Gastroesophageal sphincter (tissue), 4 donors: ENCODE results near the gene PRKG2. TPM values are rescaled to one million over a fixed set of nuclear protein-coding genes. Genes with fewer than 3 reads are reported as not detected.

Source experiments
- ATAC-seq: fragments of 150-250 bp; one replicate; pipeline ENCODE4 v1.9.1; 2016; ENCODE audit warnings: mild to moderate bottlenecking, moderate library complexity
- H3K27ac ChIP-seq, 4 donors: fragments of 200-600 bp; sonication (generic) in 3 of 4; 1 replicate in 3 of 4; 2 replicates in 1 of 4; pipeline ENCODE4 v1.5.1; 2016 to 2019
- H3K27me3 ChIP-seq: fragments of 200-600 bp; sonication (generic); one replicate; pipeline ENCODE4 v1.5.1; 2019
- H3K36me3 ChIP-seq, 2 donors: fragments of 200-600 bp; sonication (generic); one replicate each; pipeline ENCODE4 v1.5.1; 2019; ENCODE audit warnings: control low read depth in 1 of 2
- H3K4me1 ChIP-seq, 3 donors: fragments of 200-600 bp; sonication (generic); 1 replicate in 2 of 3; 2 replicates in 1 of 3; pipeline ENCODE4 v1.5.1; 2016 to 2019; ENCODE audit warnings: control low read depth in 2 of 3
- H3K4me3 ChIP-seq, 2 donors: fragments of 200-600 bp; sonication (generic); one replicate each; pipeline ENCODE4 v1.5.1; 2019; ENCODE audit warnings: mild to moderate bottlenecking in 1 of 2, moderate library complexity in 1 of 2
- H3K9me3 ChIP-seq, 3 donors: fragments of 200-600 bp; sonication (generic); one replicate each; pipeline ENCODE4 v1.5.1; 2017 to 2019; ENCODE audit warnings: control low read depth in 2 of 3
- EP300 ChIP-seq: sonication (generic); formaldehyde crosslinking; IDR thresholded peaks from one replicate; pipeline ENCODE4 v1.6.1; 2017; ENCODE audit warnings: antibody characterized with exemption, mild to moderate bottlenecking
- POLR2A ChIP-seq, 2 donors: fragments of 450-650 bp; IDR thresholded peaks; one replicate each; pipeline ENCODE4 v1.6.1; 2017; ENCODE audit warnings: antibody characterized with exemption in 2 of 2, mild to moderate bottlenecking in 2 of 2, moderate library complexity in 1 of 2
- POLR2AphosphoS5 ChIP-seq: sonication (generic); formaldehyde crosslinking; IDR thresholded peaks from one replicate; pipeline ENCODE4 v1.6.1; 2017; ENCODE audit warnings: antibody characterized with exemption
- WGBS, 2 donors: methylation state at CpG; one replicate each; pipeline ENCODE4 v1.1.5; 2018; ENCODE audit warnings: low coverage in 1 of 2; 5-methylcytosine and 5-hydroxymethylcytosine counted together
- total RNA-seq, 4 donors: library from RNA; depleted of rRNA; stranded (reverse); fragments of >200 nt; gene quantifications; one replicate each; pipeline ENCODE4 v1.1.0, GENCODE V29; 2016
- TF ChIP-seq, protein P1 (sequence below), 4 experiments: fragments of 200-600 bp in 2 of 4; fragments of 450-650 bp in 2 of 4; sonication (generic) in 1 of 4; IDR thresholded peaks; one replicate each; pipeline ENCODE4 v1.5.1; 2017 to 2019; ENCODE audit warnings: antibody characterized with exemption in 4 of 4, mild to moderate bottlenecking in 2 of 4, moderate library complexity in 2 of 4

The PRKG2 gene
- total RNA-seq, 4 donors from 2014 or later = 3.9 to 24.9 (median 13.6) TPM

DNA sequence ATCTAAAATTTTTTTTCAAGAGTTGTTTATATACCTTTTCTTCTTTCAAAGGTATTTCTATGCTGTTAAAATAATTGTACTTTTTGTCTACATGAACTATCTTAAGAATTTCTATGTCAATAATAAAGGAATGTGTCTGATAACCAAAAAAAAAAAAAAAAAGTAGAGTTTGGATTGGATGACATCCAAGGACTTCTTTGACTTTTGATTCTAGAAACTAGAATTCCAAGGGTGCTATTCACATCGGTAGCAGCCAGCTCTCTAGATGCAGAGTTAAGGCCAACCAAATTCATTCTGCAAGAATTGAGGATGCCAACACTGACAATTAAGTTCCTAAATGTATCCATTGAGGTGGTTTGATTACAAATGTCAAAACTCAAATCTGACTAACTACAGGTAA lies 42.0 kb upstream of the PRKG2 start:
- Histone ChIP-seq H3K36me3 (no peaks in the 10 kb centered on the region), H3K9me3 (no peaks in the 10 kb centered on the region), H3K4me3 (no peak overlapping the region), H3K27me3 (no peaks in the 10 kb centered on the region), H3K4me1 (no peaks in the 10 kb centered on the region), H3K27ac (no peak overlapping the region)
- 36 to 67% methylated on average over 1 of the region's 1 CpG for WGBS, 2 donors
- no peak for ATAC-seq
- TF ChIP-seq EP300 = no peak
- TF ChIP-seq POLR2AphosphoS5 = no peak
- TF ChIP-seq, protein P1, sequence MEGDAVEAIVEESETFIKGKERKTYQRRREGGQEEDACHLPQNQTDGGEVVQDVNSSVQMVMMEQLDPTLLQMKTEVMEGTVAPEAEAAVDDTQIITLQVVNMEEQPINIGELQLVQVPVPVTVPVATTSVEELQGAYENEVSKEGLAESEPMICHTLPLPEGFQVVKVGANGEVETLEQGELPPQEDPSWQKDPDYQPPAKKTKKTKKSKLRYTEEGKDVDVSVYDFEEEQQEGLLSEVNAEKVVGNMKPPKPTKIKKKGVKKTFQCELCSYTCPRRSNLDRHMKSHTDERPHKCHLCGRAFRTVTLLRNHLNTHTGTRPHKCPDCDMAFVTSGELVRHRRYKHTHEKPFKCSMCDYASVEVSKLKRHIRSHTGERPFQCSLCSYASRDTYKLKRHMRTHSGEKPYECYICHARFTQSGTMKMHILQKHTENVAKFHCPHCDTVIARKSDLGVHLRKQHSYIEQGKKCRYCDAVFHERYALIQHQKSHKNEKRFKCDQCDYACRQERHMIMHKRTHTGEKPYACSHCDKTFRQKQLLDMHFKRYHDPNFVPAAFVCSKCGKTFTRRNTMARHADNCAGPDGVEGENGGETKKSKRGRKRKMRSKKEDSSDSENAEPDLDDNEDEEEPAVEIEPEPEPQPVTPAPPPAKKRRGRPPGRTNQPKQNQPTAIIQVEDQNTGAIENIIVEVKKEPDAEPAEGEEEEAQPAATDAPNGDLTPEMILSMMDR (IDR thresholded peaks at IDR 0.05) = no peak
- TF ChIP-seq POLR2A (IDR thresholded peaks at IDR 0.05) = no peak

DNA sequence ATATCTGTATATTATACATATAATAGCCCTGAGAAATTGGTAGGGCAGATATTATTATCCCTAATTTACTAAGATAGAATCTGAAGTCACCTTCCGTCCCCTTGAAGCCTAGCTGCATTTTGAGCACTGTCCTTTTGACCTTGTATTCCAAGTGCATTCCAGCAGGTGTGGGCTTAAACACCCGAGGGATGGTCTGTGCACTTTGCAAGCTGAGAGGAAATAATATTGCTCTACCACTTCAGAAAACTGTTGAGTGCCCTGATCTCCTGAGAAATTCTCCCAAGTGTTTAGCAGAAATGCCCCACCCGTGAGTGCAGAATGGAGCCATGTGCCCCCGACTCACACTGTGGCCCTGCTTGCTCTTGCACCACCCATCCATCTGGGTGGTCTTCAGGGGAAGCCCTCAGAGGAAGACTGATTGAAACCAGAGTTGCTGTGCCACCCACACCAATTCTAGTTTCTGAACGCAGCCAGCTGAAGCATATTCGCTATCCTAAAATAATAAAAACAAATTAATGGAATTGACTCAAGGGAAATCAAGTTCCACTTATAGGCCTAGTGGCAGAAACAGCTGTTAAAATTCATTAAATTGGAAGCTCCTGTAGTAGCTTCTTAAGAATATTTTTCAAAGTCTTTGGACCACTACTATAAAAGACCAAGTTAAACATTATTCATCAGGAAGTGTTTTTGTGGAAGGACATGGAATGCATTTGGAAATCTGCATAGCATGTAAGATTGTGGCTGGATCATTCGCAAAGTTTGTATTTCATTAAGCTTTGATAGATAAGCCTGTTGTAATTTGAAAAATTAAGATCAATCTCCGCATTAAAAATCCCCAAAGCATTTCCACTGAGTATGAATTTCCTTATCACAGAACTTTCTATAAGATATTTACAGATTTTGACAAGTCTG lies 41.3 kb upstream of the PRKG2 start:
- 64 to 77% methylated on average over 8 of the region's 8 CpGs for WGBS, 2 donors
- Histone ChIP-seq H3K27ac (no peak overlapping the region), H3K36me3 (no peaks in the 10 kb centered on the region), H3K4me3 (no peak overlapping the region), H3K4me1 (no peaks in the 10 kb centered on the region), H3K27me3 (no peaks in the 10 kb centered on the region), H3K9me3 (no peaks in the 10 kb centered on the region)
- TF ChIP-seq POLR2AphosphoS5 (no peak), POLR2A (IDR thresholded peaks at IDR 0.05) (no peak), EP300 (no peak)
- TF ChIP-seq, protein P1 (IDR thresholded peaks at IDR 0.05) = no peak
- no peak for ATAC-seq

DNA sequence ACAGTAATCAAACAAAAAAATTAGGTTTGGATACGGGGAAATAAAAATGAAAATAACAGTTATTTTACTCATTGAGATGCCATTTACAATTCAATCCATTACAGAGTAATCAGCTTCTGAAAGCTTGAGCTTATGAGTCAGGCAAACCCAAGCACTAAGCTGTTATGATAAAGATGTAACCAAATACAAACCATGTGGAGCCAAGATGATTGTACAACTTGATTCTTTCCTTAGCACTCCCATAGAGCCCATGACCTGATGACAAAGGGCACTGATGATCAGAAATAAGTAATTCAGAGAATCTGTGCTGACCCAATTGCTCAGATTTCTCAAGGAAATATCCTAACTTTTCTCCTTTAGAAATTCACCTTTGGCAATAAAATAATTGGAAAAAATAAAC lies 40.5 kb upstream of the PRKG2 start:
- Histone ChIP-seq H3K36me3 (no peaks in the 10 kb centered on the region), H3K4me1 (no peaks in the 10 kb centered on the region), H3K27ac (no peak overlapping the region), H3K9me3 (no peaks in the 10 kb centered on the region), H3K27me3 (no peaks in the 10 kb centered on the region), H3K4me3 (no peak overlapping the region)
- 71 to 75% methylated on average over 1 of the region's 1 CpG for WGBS, 2 donors
- ATAC-seq = no peak
- TF ChIP-seq EP300 = no peak
- TF ChIP-seq, protein P1 (IDR thresholded peaks at IDR 0.05) = no peak
- TF ChIP-seq POLR2AphosphoS5 = no peak
- TF ChIP-seq POLR2A (IDR thresholded peaks at IDR 0.05) = no peak

DNA sequence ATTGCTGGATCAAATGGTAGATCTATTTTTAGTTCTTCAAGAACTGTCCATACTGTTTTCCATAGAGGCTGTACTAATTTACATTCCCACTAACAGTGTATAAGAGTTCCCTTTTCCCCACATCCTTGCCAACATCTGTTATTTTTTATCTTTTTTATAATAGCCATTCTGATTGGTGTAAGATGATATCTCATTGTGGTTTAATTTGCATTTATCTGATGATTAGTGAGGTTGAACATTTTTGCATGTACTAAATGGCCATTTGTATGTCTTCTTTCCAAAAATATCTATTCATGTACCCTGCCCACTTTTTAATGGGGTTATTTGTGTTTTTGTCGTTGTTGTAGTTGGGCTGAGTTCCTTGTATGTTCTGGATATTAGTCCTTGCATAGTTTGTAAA lies 35.4 kb upstream of the PRKG2 start:
- no peak for ATAC-seq
- Histone ChIP-seq H3K36me3 (no peaks in the 10 kb centered on the region), H3K4me3 (no peak overlapping the region), H3K27ac (no peak overlapping the region), H3K27me3 (no peaks in the 10 kb centered on the region), H3K9me3 (no peaks in the 10 kb centered on the region), H3K4me1 (no peaks in the 10 kb centered on the region)
- no peak for TF ChIP-seq POLR2A (IDR thresholded peaks at IDR 0.05)
- TF ChIP-seq, protein P1 (IDR thresholded peaks at IDR 0.05) = no peak
- no peak for TF ChIP-seq EP300
- TF ChIP-seq POLR2AphosphoS5 = no peak
- WGBS, 2 donors = 83% methylated on average over 1 of the region's 1 CpG; no CpG with 5 or more reads in 1 of the 2 donors
